HCT116 (cell line): ENCODE data around the gene SLC34A2.

Experiments used
- CTCF ChIP-seq, 3 experiments: fragments of 200-600 bp in 1 of 3; sonication (generic) in 1 of 3; IDR thresholded peaks in 2 of 3; conservative IDR thresholded peaks in 1 of 3; 2 replicates each; pipeline ENCODE4 v1.5.1; 2012 to 2017; ENCODE audit warnings: low read depth in 2 of 3, low read length in 2 of 3, antibody characterized with exemption in 1 of 3, borderline replicate concordance in 1 of 3, control low read depth in 1 of 3, mild to moderate bottlenecking in 1 of 3, mixed read lengths in 1 of 3, mixed run types in 1 of 3, moderate library complexity in 1 of 3; ENCODE audit not compliant: insufficient read depth in 1 of 3
- EGR1 ChIP-seq: IDR thresholded peaks from 2 replicates; pipeline ENCODE4 v1.6.1; 2012; ENCODE audit warnings: low read depth
- EZH2 ChIP-seq: fragments of 200-600 bp; sonication (generic); IDR thresholded peaks from 2 replicates; pipeline ENCODE4 v1.6.1; 2017; ENCODE audit warnings: antibody characterized with exemption, mixed run types
- EZH2phosphoT487 ChIP-seq: fragments of 200-600 bp; IDR thresholded peaks from 2 replicates; pipeline ENCODE4 v1.6.1; 2018; ENCODE audit warnings: antibody characterized with exemption, borderline replicate concordance
- FOSL1 ChIP-seq: IDR thresholded peaks from 2 replicates; pipeline ENCODE4 v1.6.1; 2012; ENCODE audit warnings: low read depth
- POLR2A ChIP-seq: IDR thresholded peaks from 2 replicates; pipeline ENCODE4 v1.7.0; 2011; ENCODE audit warnings: borderline replicate concordance; ENCODE audit not compliant: insufficient read depth, insufficient read length; ENCODE audit errors: extremely low read depth
- RAD21 ChIP-seq: IDR thresholded peaks from 2 replicates; pipeline ENCODE4 v1.6.1; 2012; ENCODE audit warnings: low read depth, mild to moderate bottlenecking
- YY1 ChIP-seq: IDR thresholded peaks from 2 replicates; pipeline ENCODE4 v1.6.1; 2011; ENCODE audit warnings: low read length, low read depth, moderate library complexity, mild to moderate bottlenecking; ENCODE audit not compliant: insufficient replicate concordance; ENCODE audit errors: extremely low read depth
- ZNF274 ChIP-seq: fragments of 200-500 bp; sonication (Bioruptor generic); IDR thresholded peaks from 2 replicates; pipeline ENCODE4 v1.6.1; 2014; ENCODE audit warnings: mild to moderate bottlenecking, low read depth, low read length, inconsistent platforms

GRCh38 chr4:25703731-25704388, 48.2 kb downstream of the SLC34A2 start:
- TF ChIP-seq CTCF (IDR thresholded peaks at IDR 0.05 in 2 of 3, conservative IDR thresholded peaks at IDR 0.05 in 1 of 3; ENCODE audit: borderline replicate concordance in 1 of 3, insufficient read depth in 1 of 3, low read depth in 2 of 3, low read length in 2 of 3) (no peak), POLR2A (no peak), FOSL1 (no peak), YY1 (no peak), EZH2phosphoT487 (no peak), RAD21 (no peak), EGR1 (no peak), EZH2 (no peak), ZNF274 (no peak)
